Measurements from ENCODE around the gene BIRC2. TPM values are rescaled to one million over a fixed set of nuclear protein-coding genes. Genes with fewer than 3 reads are reported as not detected.
A peak's percentile ranks its signal among the peaks of the same experiment; 100 is the strongest.
"Not testable (repeated sequence)": the region's sequence is repeated elsewhere in the genome, so short reads cannot be mapped to it uniquely, and the experiment has no call there.

The BIRC2 gene
- 42.4 TPM for total RNA-seq
- 34.0 TPM for polyA plus RNA-seq (ENCODE audit: insufficient read depth, low read depth, low replicate concordance)
- long read RNA-seq, donor 1, full-length matches to known transcripts, result 6 of 34 reads
- long read RNA-seq, donor 1, partial matches to known transcripts, result 28 of 34 reads
- long read RNA-seq, donor 1, other reads (novel, unspliced or antisense), result 0 of 34 reads
- long read RNA-seq, donor 2, transcript BIRC2-201 (9 exons, 3,743 nt), result major isoform, 5 of 22 reads
- long read RNA-seq, donor 2, partial matches to known transcripts, result 16 of 22 reads
- long read RNA-seq, donor 2, other reads (novel, unspliced or antisense), result 0 of 22 reads
- long read RNA-seq, donor 3, transcript BIRC2-201 (9 exons, 3,743 nt), result major isoform, 10 of 29 reads
- long read RNA-seq, donor 3, partial matches to known transcripts, result 19 of 29 reads
- long read RNA-seq, donor 3, other reads (novel, unspliced or antisense), result 0 of 29 reads
- long read RNA-seq, donor 4, transcript BIRC2-201 (9 exons, 3,743 nt), result major isoform, 6 of 17 reads
- long read RNA-seq, donor 4, partial matches to known transcripts, result 11 of 17 reads
- long read RNA-seq, donor 4, other reads (novel, unspliced or antisense), result 0 of 17 reads
- long read RNA-seq, donor 5, result 0 reads
- long read RNA-seq, donor 6, full-length matches to known transcripts, result 4 of 20 reads
- long read RNA-seq, donor 6, partial matches to known transcripts, result 16 of 20 reads
- long read RNA-seq, donor 6, other reads (novel, unspliced or antisense), result 0 of 20 reads
- long read RNA-seq, donor 7, full-length matches to known transcripts, result 24 of 42 reads
- long read RNA-seq, donor 7, partial matches to known transcripts, result 12 of 42 reads
- long read RNA-seq, donor 7, other reads (novel, unspliced or antisense), result 6 of 42 reads
- long read RNA-seq, donor 8, transcript BIRC2-201 (9 exons, 3,743 nt), result major isoform, 5 of 28 reads
- long read RNA-seq, donor 8, partial matches to known transcripts, result 22 of 28 reads
- long read RNA-seq, donor 8, other reads (novel, unspliced or antisense), result 0 of 28 reads
- long read RNA-seq, donor 9, transcript BIRC2-201 (9 exons, 3,743 nt), result major isoform, 6 of 11 reads
- long read RNA-seq, donor 9, partial matches to known transcripts, result 5 of 11 reads
- long read RNA-seq, donor 9, other reads (novel, unspliced or antisense), result 0 of 11 reads
- long read RNA-seq, donor 10, transcript BIRC2-201 (9 exons, 3,743 nt), result major isoform, 6 of 54 reads
- long read RNA-seq, donor 10, partial matches to known transcripts, result 48 of 54 reads
- long read RNA-seq, donor 10, other reads (novel, unspliced or antisense), result 0 of 54 reads

GRCh38 chr11:102346748-102347461 is at the start of gene BIRC2:
Gene BIRC2, plus strand, starts transcription at chr11:102347214. Its CDS starts 2,641 bp downstream, at chr11:102349855.
- DNase-seq (peak; percentile 95 to 98 (median 96)), FAIRE-seq (no peak)
- Histone ChIP-seq H3K9ac (ENCODE audit: low read length in 3 of 3) (peak within 1 kb of the TSS; percentile 59 to 97 (median 93)), H3K36me3 (ENCODE audit: control insufficient read depth in 2 of 3, insufficient read depth in 3 of 3, low read length in 3 of 3) (no peaks in the 10 kb centered on the region), H3K4me1 (ENCODE audit: control insufficient read depth in 2 of 3, insufficient read depth in 2 of 3, low read depth in 1 of 3, low read length in 3 of 3) (peaks cover 0 to 10% (median 2%) of the 10 kb centered on the region in 3 donors), H3K9me3 (ENCODE audit: control insufficient read depth in 2 of 3, insufficient read depth in 1 of 3, low read length in 3 of 3) (no peaks in the 10 kb centered on the region), H3K27me3 (ENCODE audit: control insufficient read depth, insufficient read depth, low read length) (no peaks in the 10 kb centered on the region), H3K27ac (ENCODE audit: low read depth in 2 of 2, low read length in 2 of 2) (peak within 1 kb of the TSS; percentile 95 to 96), H3K4me3 (ENCODE audit: low read length in 3 of 3) (peak within 1 kb of the TSS; percentile 76 to 93 (median 92))
- peak; percentile 69 for TF ChIP-seq CTCF (IDR thresholded peaks at IDR 0.05; ENCODE audit: borderline replicate concordance, extremely low read depth, insufficient read depth)
- intact Hi-C loops (cut with DNase I), result no loop called here

GRCh38 chr11:102300837-102301236 is 46.2 kb upstream of the BIRC2 start:
- H3K36me3 ChIP-seq (ENCODE audit: control insufficient read depth in 2 of 3, insufficient read depth in 3 of 3, low read length in 3 of 3); H3K4me3 ChIP-seq (ENCODE audit: low read length in 3 of 3); H3K9ac ChIP-seq (ENCODE audit: low read length in 3 of 3); intact Hi-C loops (cut with DNase I); H3K27me3 ChIP-seq (ENCODE audit: control insufficient read depth, insufficient read depth, low read length); FAIRE-seq; DNase-seq; H3K4me1 ChIP-seq (ENCODE audit: control insufficient read depth in 2 of 3, insufficient read depth in 2 of 3, low read depth in 1 of 3, low read length in 3 of 3); H3K9me3 ChIP-seq (ENCODE audit: control insufficient read depth in 2 of 3, insufficient read depth in 1 of 3, low read length in 3 of 3); H3K27ac ChIP-seq (ENCODE audit: low read depth in 2 of 2, low read length in 2 of 2): not testable (repeated sequence)

- H3K36me3 ChIP-seq (ENCODE audit: control insufficient read depth in 2 of 3, insufficient read depth in 3 of 3, low read length in 3 of 3), result no peaks in the 10 kb centered on the region
These were observed 44.8 kb upstream of the BIRC2 start for GRCh38 chr11:102302241-102302640.

More at GRCh38 chr11:102302241-102302640, 44.8 kb upstream of the BIRC2 start:
- TF ChIP-seq CTCF (IDR thresholded peaks at IDR 0.05; ENCODE audit: borderline replicate concordance, extremely low read depth, insufficient read depth), result no peak
- DNase-seq (no peak), FAIRE-seq (no peak)
- H3K9me3 ChIP-seq (ENCODE audit: control insufficient read depth in 2 of 3, insufficient read depth in 1 of 3, low read length in 3 of 3), result no peaks in the 10 kb centered on the region
- no peak overlapping the region for H3K27ac ChIP-seq (ENCODE audit: low read depth in 2 of 2, low read length in 2 of 2)
- H3K4me1 ChIP-seq (ENCODE audit: control insufficient read depth in 2 of 3, insufficient read depth in 2 of 3, low read depth in 1 of 3, low read length in 3 of 3), result no peaks in the 10 kb centered on the region
- intact Hi-C loops (cut with DNase I), result no loop called here
- H3K9ac ChIP-seq (ENCODE audit: low read length in 3 of 3), result no peak overlapping the region
- no peak overlapping the region for H3K4me3 ChIP-seq (ENCODE audit: low read length in 3 of 3)
- H3K27me3 ChIP-seq (ENCODE audit: control insufficient read depth, insufficient read depth, low read length), result no peaks in the 10 kb centered on the region

All from kidney (tissue), 22 donors.